Prostate gland (tissue), 2 donors: ENCODE data around the gene STXBP6.

ENCODE experiments used
- POLR2A ChIP-seq: fragments of 450-650 bp; IDR thresholded peaks from one replicate; pipeline ENCODE4 v1.6.1; 2016; ENCODE audit warnings: antibody characterized with exemption, mild to moderate bottlenecking
- POLR2AphosphoS5 ChIP-seq: sonication (generic); formaldehyde crosslinking; IDR thresholded peaks from one replicate; pipeline ENCODE4 v1.6.1; 2017; ENCODE audit warnings: antibody characterized with exemption
- TF ChIP-seq, protein P1 (sequence below), 4 experiments: fragments of 200-600 bp in 2 of 4; fragments of 450-650 bp in 2 of 4; sonication (generic) in 2 of 4; IDR thresholded peaks; 1 replicate in 3 of 4; 2 replicates in 1 of 4; pipeline ENCODE4 v1.5.1; 2016 to 2019; ENCODE audit warnings: antibody characterized with exemption in 4 of 4, mild to moderate bottlenecking in 2 of 4, moderate library complexity in 2 of 4

DNA sequence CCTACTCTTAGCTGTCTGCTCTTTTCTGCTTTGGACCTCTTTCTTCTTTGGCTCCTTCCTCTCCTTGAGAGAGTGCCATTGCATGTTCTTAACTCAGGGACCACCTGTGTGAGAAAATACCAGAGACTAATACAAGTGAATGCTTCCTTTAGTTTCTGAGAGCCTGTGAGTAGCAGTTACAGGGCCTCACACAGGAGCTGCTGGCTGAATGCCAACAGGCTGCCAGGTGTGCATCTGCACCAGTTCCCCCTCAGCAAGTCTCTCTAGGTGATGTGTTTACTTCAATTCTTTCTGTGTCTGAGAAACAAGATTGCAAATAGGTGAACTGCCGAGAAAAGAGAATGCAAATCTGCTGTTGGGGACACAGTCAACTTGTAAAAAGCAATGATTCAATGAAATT, 108.2 kb downstream of the STXBP6 start:
- TF ChIP-seq, protein P1, sequence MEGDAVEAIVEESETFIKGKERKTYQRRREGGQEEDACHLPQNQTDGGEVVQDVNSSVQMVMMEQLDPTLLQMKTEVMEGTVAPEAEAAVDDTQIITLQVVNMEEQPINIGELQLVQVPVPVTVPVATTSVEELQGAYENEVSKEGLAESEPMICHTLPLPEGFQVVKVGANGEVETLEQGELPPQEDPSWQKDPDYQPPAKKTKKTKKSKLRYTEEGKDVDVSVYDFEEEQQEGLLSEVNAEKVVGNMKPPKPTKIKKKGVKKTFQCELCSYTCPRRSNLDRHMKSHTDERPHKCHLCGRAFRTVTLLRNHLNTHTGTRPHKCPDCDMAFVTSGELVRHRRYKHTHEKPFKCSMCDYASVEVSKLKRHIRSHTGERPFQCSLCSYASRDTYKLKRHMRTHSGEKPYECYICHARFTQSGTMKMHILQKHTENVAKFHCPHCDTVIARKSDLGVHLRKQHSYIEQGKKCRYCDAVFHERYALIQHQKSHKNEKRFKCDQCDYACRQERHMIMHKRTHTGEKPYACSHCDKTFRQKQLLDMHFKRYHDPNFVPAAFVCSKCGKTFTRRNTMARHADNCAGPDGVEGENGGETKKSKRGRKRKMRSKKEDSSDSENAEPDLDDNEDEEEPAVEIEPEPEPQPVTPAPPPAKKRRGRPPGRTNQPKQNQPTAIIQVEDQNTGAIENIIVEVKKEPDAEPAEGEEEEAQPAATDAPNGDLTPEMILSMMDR (IDR thresholded peaks at IDR 0.05) = no peak
- no peak for TF ChIP-seq POLR2AphosphoS5
- no peak for TF ChIP-seq POLR2A
